HEK293 (cell line): ENCODE data around the gene INS.

Experiments
- CTCF ChIA-PET: fragments of 350-600 bp; formaldehyde crosslinking; extraction: SDS; loops from one replicate; lab custom pipeline; 2021; ENCODE audit warnings: antibody characterized with exemption; lab: Yijun Ruan, JAX
- POLR2A ChIA-PET: fragments of 300-600 bp; formaldehyde crosslinking; extraction: SDS; loops from one replicate; lab custom pipeline; 2020; ENCODE audit warnings: antibody characterized with exemption, inconsistent platforms; lab: Yijun Ruan, JAX
- H3K27ac ChIP-seq: fragments of 200-500 bp; sonication (Bioruptor generic); 2 replicates; pipeline ENCODE4 v1.5.1; 2014; ENCODE audit warnings: low read depth, low read length, control low read depth, inconsistent platforms; ENCODE audit errors: extremely low read depth
- H3K36me3 ChIP-seq, 2 experiments: fragments of 200-500 bp in 1 of 2; sonication (Bioruptor generic) in 1 of 2; 1 replicate in 1 of 2; 2 replicates in 1 of 2; pipeline ENCODE4 v1.5.1; 2014 to 2017; ENCODE audit warnings: inconsistent platforms in 2 of 2, low read length in 2 of 2; ENCODE audit not compliant: control insufficient read depth in 2 of 2, insufficient read depth in 1 of 2
- H3K4me1 ChIP-seq: fragments of 200-500 bp; sonication (Bioruptor generic); 2 replicates; pipeline ENCODE4 v1.5.1; 2014; ENCODE audit warnings: mild to moderate bottlenecking, low read length, inconsistent platforms; ENCODE audit not compliant: control insufficient read depth, insufficient read depth
- H3K4me3 ChIP-seq: 2 replicates; pipeline ENCODE4 v1.5.1; 2011; ENCODE audit warnings: low read depth, mild to moderate bottlenecking, control low read depth, low read length, moderate library complexity
- H3K9me3 ChIP-seq: fragments of 200-500 bp; sonication (Bioruptor generic); 2 replicates; pipeline ENCODE4 v1.5.1; 2014; ENCODE audit warnings: low read depth, low read length, inconsistent platforms; ENCODE audit not compliant: control insufficient read depth, insufficient read depth
- IKZF3 ChIP-seq: fragments of 450-650 bp; IDR thresholded peaks from 2 replicates; pipeline ENCODE4 v1.5.0; 2018; ENCODE audit warnings: missing biosample characterization, mild to moderate bottlenecking, missing genetic modification characterization, moderate library complexity
- INSM2 ChIP-seq: fragments of 450-650 bp; formaldehyde crosslinking; IDR thresholded peaks from 2 replicates; pipeline ENCODE4 v1.5.1; 2016; ENCODE audit warnings: missing biosample characterization, missing genetic modification characterization
- KLF16 ChIP-seq: fragments of 450-650 bp; formaldehyde crosslinking; IDR thresholded peaks from 2 replicates; pipeline ENCODE4 v1.5.1; 2017; ENCODE audit warnings: missing biosample characterization, missing genetic modification characterization
- KLF9 ChIP-seq: fragments of 450-650 bp; formaldehyde crosslinking; IDR thresholded peaks from 2 replicates; pipeline ENCODE4 v1.5.1; 2016; ENCODE audit warnings: missing biosample characterization, missing genetic modification characterization, low read depth
- MYNN ChIP-seq: fragments of 450-650 bp; formaldehyde crosslinking; IDR thresholded peaks from 2 replicates; pipeline ENCODE4 v1.5.1; 2016; ENCODE audit warnings: missing biosample characterization, missing genetic modification characterization, borderline replicate concordance
- PRDM1 ChIP-seq: fragments of 450-650 bp; formaldehyde crosslinking; IDR thresholded peaks from 2 replicates; pipeline ENCODE4; 2016; ENCODE audit warnings: missing biosample characterization, missing genetic modification characterization
- ZBTB17 ChIP-seq: fragments of 450-650 bp; formaldehyde crosslinking; IDR thresholded peaks from 2 replicates; pipeline ENCODE4 v1.5.1; 2016; ENCODE audit warnings: missing biosample characterization, missing genetic modification characterization
- ZBTB21 ChIP-seq: fragments of 450-650 bp; formaldehyde crosslinking; IDR thresholded peaks from 2 replicates; pipeline ENCODE4 v1.5.1; 2017; ENCODE audit warnings: missing biosample characterization, missing genetic modification characterization
- ZBTB6 ChIP-seq: fragments of 450-650 bp; formaldehyde crosslinking; IDR thresholded peaks from 2 replicates; pipeline ENCODE4 v1.5.1; 2017; ENCODE audit warnings: missing biosample characterization, missing genetic modification characterization
- ZFP41 ChIP-seq: fragments of 450-650 bp; formaldehyde crosslinking; IDR thresholded peaks from 2 replicates; pipeline ENCODE4 v1.5.1; 2016; ENCODE audit warnings: missing biosample characterization, missing genetic modification characterization, borderline replicate concordance
- ZNF114 ChIP-seq: fragments of 450-650 bp; formaldehyde crosslinking; IDR thresholded peaks from 2 replicates; pipeline ENCODE4 v1.5.0; 2017; ENCODE audit warnings: missing biosample characterization, missing genetic modification characterization
- ZNF121 ChIP-seq: fragments of 450-650 bp; formaldehyde crosslinking; IDR thresholded peaks from 2 replicates; pipeline ENCODE4 v1.5.1; 2016; ENCODE audit warnings: missing biosample characterization, missing genetic modification characterization
- ZNF138 ChIP-seq: fragments of 450-650 bp; formaldehyde crosslinking; IDR thresholded peaks from 2 replicates; pipeline ENCODE4 v1.5.1; 2016; ENCODE audit warnings: missing biosample characterization, missing genetic modification characterization, borderline replicate concordance
- ZNF266 ChIP-seq: fragments of 450-650 bp; formaldehyde crosslinking; IDR thresholded peaks from 2 replicates; pipeline ENCODE4 v1.5.1; 2016; ENCODE audit warnings: missing biosample characterization, missing genetic modification characterization, low read depth
- ZNF324 ChIP-seq: fragments of 450-650 bp; formaldehyde crosslinking; IDR thresholded peaks from 2 replicates; pipeline ENCODE4 v1.5.1; 2016; ENCODE audit warnings: missing biosample characterization, missing genetic modification characterization
- ZNF354C ChIP-seq: fragments of 450-650 bp; formaldehyde crosslinking; IDR thresholded peaks from 2 replicates; pipeline ENCODE4 v1.5.1; 2016; ENCODE audit warnings: missing biosample characterization, missing genetic modification characterization, low read depth, borderline replicate concordance
- ZNF362 ChIP-seq: fragments of 450-650 bp; formaldehyde crosslinking; IDR thresholded peaks from 2 replicates; pipeline ENCODE4 v1.5.1; 2016; ENCODE audit warnings: missing biosample characterization, missing genetic modification characterization
- ZNF37A ChIP-seq: fragments of 450-650 bp; IDR thresholded peaks from 2 replicates; pipeline ENCODE4 v1.5.1; 2018; ENCODE audit warnings: missing biosample characterization, missing genetic modification characterization
- ZNF571 ChIP-seq: fragments of 450-650 bp; formaldehyde crosslinking; IDR thresholded peaks from 2 replicates; pipeline ENCODE4 v1.5.0; 2017; ENCODE audit warnings: missing biosample characterization, missing genetic modification characterization
- ZNF600 ChIP-seq: fragments of 450-650 bp; formaldehyde crosslinking; IDR thresholded peaks from 2 replicates; pipeline ENCODE4 v1.5.1; 2016; ENCODE audit warnings: missing biosample characterization, missing genetic modification characterization
- ZNF791 ChIP-seq: fragments of 450-650 bp; formaldehyde crosslinking; IDR thresholded peaks from 2 replicates; pipeline ENCODE4 v1.5.1; 2016; ENCODE audit warnings: missing biosample characterization, missing genetic modification characterization
- ZNF843 ChIP-seq: fragments of 450-650 bp; formaldehyde crosslinking; IDR thresholded peaks from 2 replicates; pipeline ENCODE4 v1.5.1; 2016; ENCODE audit warnings: missing biosample characterization, missing genetic modification characterization

The INS gene

GRCh38 chr11:2164861-2165555 is 4.0 kb upstream of the INS start:
- Histone ChIP-seq H3K4me1 (no peaks in the 10 kb centered on the region), H3K36me3 (no peaks in the 10 kb centered on the region), H3K9me3 (no peaks in the 10 kb centered on the region), H3K4me3 (no peak overlapping the region), H3K27ac (no peak overlapping the region)
- ChIA-PET CTCF (interaction anchor here (0.6 to 4.3 kb wide), 5 partner anchors 9 to 908 kb away, joined by 3 to 21 read pairs (median 6); no protein-coding TSS in a partner anchor), POLR2A (no interaction called here)
- TF ChIP-seq ZNF266 (tag by site-specific recombination) (no peak), IKZF3 (tag by site-specific recombination) (no peak), KLF16 (tag by site-specific recombination) (no peak), PRDM1 (tag by site-specific recombination) (no peak), ZNF138 (tag by site-specific recombination) (no peak), ZBTB17 (tag by site-specific recombination) (no peak), ZNF362 (no peak), MYNN (tag by site-specific recombination) (no peak)
- TF ChIP-seq, all 188 proteins: peak for 0

GRCh38 chr11:2164081-2164480 is 3.1 kb upstream of the INS start:
- H3K4me1 ChIP-seq: no peaks in the 10 kb centered on the region

More at GRCh38 chr11:2164081-2164480, 3.1 kb upstream of the INS start:
- POLR2A ChIA-PET: no interaction called here
- H3K4me3 ChIP-seq: no peak overlapping the region
- H3K9me3 ChIP-seq: no peaks in the 10 kb centered on the region
- no peaks in the 10 kb centered on the region for H3K36me3 ChIP-seq
- H3K27ac ChIP-seq: no peak overlapping the region
- TF ChIP-seq ZNF571 (tag by site-specific recombination) (no peak), ZBTB21 (tag by site-specific recombination) (no peak), ZNF843 (tag by site-specific recombination) (no peak), KLF9 (tag by site-specific recombination) (no peak), ZNF114 (tag by site-specific recombination) (no peak), ZNF37A (tag by site-specific recombination) (no peak), ZNF121 (tag by site-specific recombination) (no peak), ZNF600 (no peak), ZBTB6 (tag by site-specific recombination) (no peak), ZNF324 (tag by site-specific recombination) (no peak), INSM2 (no peak), ZNF354C (no peak), ZNF791 (tag by site-specific recombination) (no peak), ZFP41 (tag by site-specific recombination) (no peak)
- TF ChIP-seq, all 188 proteins: peak for 0
- CTCF ChIA-PET: interaction anchor here (0.6 to 4.3 kb wide), 5 partner anchors 10 to 1113 kb away, joined by 3 to 21 read pairs (median 4); no protein-coding TSS in a partner anchor
